Stomach (tissue), 9 donors: ENCODE data around the gene INSM1. TPM values are rescaled to one million over a fixed set of nuclear protein-coding genes. Genes with fewer than 3 reads are reported as not detected.

Experiments used
- DNase-seq, 2 donors: peaks; one replicate each; pipeline versions ENCODE4 v3.0.0 to v3.0.0-alpha.2; 2013 to 2019
- H3K27ac ChIP-seq, 5 donors: fragments of 200-600 bp in 4 of 5; sonication (generic) in 4 of 5; one replicate each; pipeline ENCODE4 v1.5.1; 2013 to 2019; ENCODE audit warnings: mild to moderate bottlenecking in 1 of 5, moderate library complexity in 1 of 5
- H3K27me3 ChIP-seq, 3 donors: fragments of 200-600 bp; sonication (generic); one replicate each; pipeline ENCODE4 v1.5.1; 2017 to 2019; ENCODE audit warnings: mixed run types in 1 of 3
- H3K36me3 ChIP-seq, 4 donors: fragments of 200-600 bp; sonication (generic); 1 replicate in 3 of 4; 2 replicates in 1 of 4; pipeline ENCODE4 v1.5.1; 2016 to 2019
- H3K4me1 ChIP-seq, 4 donors: fragments of 200-600 bp; sonication (generic); one replicate each; pipeline ENCODE4 v1.5.1; 2016 to 2019
- H3K4me3 ChIP-seq, 4 donors: fragments of 200-600 bp; sonication (generic) in 3 of 4; one replicate each; pipeline ENCODE4 v1.5.1; 2016 to 2019; ENCODE audit warnings: mild to moderate bottlenecking in 1 of 4
- H3K9me3 ChIP-seq, 4 donors: fragments of 200-600 bp; sonication (generic); one replicate each; pipeline ENCODE4 v1.5.1; 2016 to 2019
- CTCF ChIP-seq, 7 experiments: fragments of 450-650 bp in 4 of 7; fragments of 200-600 bp in 3 of 7; sonication (generic) in 3 of 7; IDR thresholded peaks; one replicate each; pipeline ENCODE4 v1.5.1; 2016 to 2019; ENCODE audit warnings: antibody characterized with exemption in 7 of 7, control low read depth in 2 of 7, mild to moderate bottlenecking in 1 of 7
- EP300 ChIP-seq: sonication (generic); formaldehyde crosslinking; IDR thresholded peaks from one replicate; pipeline ENCODE4 v1.6.1; 2017; ENCODE audit warnings: antibody characterized with exemption
- POLR2A ChIP-seq, 4 donors: fragments of 450-650 bp; IDR thresholded peaks; one replicate each; pipeline ENCODE4 v1.6.1; 2016; ENCODE audit warnings: antibody characterized with exemption in 4 of 4, control low read depth in 2 of 4, mild to moderate bottlenecking in 1 of 4, moderate library complexity in 1 of 4
- POLR2AphosphoS5 ChIP-seq, 3 donors: sonication (generic); formaldehyde crosslinking; IDR thresholded peaks; one replicate each; pipeline ENCODE4 v1.6.1; 2016; ENCODE audit warnings: antibody characterized with exemption in 3 of 3
- WGBS, 5 donors: extraction: QIAGEN DNeasy Blood & Tissue Kit in 3 of 5; methylation state at CpG; one replicate each; pipeline versions ENCODE4 v1.1.5 to v1.1.7; 2013 to 2018; 5-methylcytosine and 5-hydroxymethylcytosine counted together
- intact Hi-C: fragments of 100-400 bp; cut with DNase I; formaldehyde crosslinking; loops from one replicate; pipeline ENCODE4 v1.15.1; 2023; ENCODE audit warnings: low total_unique reads
- polyA plus RNA-seq, 3 donors: library from polyadenylated mRNA; stranded (reverse); fragments of 200-250 nt; gene quantifications; one replicate each; pipeline ENCODE4 v1.2.3, GENCODE V29; 2013
- total RNA-seq, 5 donors: library from RNA; depleted of rRNA; stranded (reverse); fragments of >200 nt; gene quantifications; one replicate each; pipeline versions ENCODE4 v1.1.0 to v1.2.3, GENCODE V29; 2014 to 2016
- donor health status: healthy with polysubstance abuse.
- donor health status: Bipolar disorder and iron deficiency.
- donor health status: healthy.

INSM1 gene
- total and polyA plus RNA-seq, 8 donors = 0.48 to 23.2 (median 2.0) TPM; not detected in 3

- no peaks in the 10 kb centered on the region for H3K36me3 ChIP-seq
- DNase-seq = no peak
- no peak for TF ChIP-seq POLR2A (IDR thresholded peaks at IDR 0.05)
- TF ChIP-seq POLR2AphosphoS5 (IDR thresholded peaks at IDR 0.05) = no peak
- no peak for TF ChIP-seq EP300
- TF ChIP-seq CTCF (IDR thresholded peaks at IDR 0.05) = no peak
- H3K4me1 ChIP-seq = peaks cover 31 to 74% (median 55%) of the 10 kb centered on the region in 4 donors
- intact Hi-C loops = loop anchor here (5.0 kb wide), 1 partner anchor 204 kb away; no protein-coding TSS in a partner anchor
- H3K4me3 ChIP-seq = peak overlapping the region in 3 of 4 donors; percentile 7 to 33 (median 14)
- H3K27ac ChIP-seq = no peak overlapping the region
- peaks cover 28 to 94% (median 70%) of the 10 kb centered on the region in 3 donors for H3K27me3 ChIP-seq
- 3 to 8% (median 4%) methylated on average over 14 to 15 of the region's 15 CpGs for WGBS, 5 donors
- H3K9me3 ChIP-seq = no peaks in the 10 kb centered on the region
These were observed 4.5 kb upstream of the INSM1 start for GRCh38 chr20:20363434-20363798.

- intact Hi-C loops = loop anchor here (5.0 kb wide), 1 partner anchor 203 kb away; no protein-coding TSS in a partner anchor
- no peaks in the 10 kb centered on the region for H3K36me3 ChIP-seq
- DNase-seq = peak in 1 of 2 donors; percentile 46
- no peaks in the 10 kb centered on the region for H3K9me3 ChIP-seq
- no peak for TF ChIP-seq EP300
- no peak for TF ChIP-seq POLR2AphosphoS5 (IDR thresholded peaks at IDR 0.05)
- TF ChIP-seq POLR2A (IDR thresholded peaks at IDR 0.05) = no peak
- TF ChIP-seq CTCF (IDR thresholded peaks at IDR 0.05) = no peak
- peaks cover 34 to 99% (median 76%) of the 10 kb centered on the region in 3 donors for H3K27me3 ChIP-seq
- H3K4me3 ChIP-seq = peak overlapping the region in 3 of 4 donors; percentile 7 to 33 (median 14)
- 2 to 3% (median 2%) methylated on average over 65 to 70 of the region's 70 CpGs for WGBS, 5 donors
- H3K27ac ChIP-seq = peak overlapping the region in 1 of 5 donors; percentile 20
- peaks cover 36 to 77% (median 59%) of the 10 kb centered on the region in 4 donors for H3K4me1 ChIP-seq
These were observed 3.9 kb upstream of the INSM1 start for GRCh38 chr20:20363799-20364592.

- intact Hi-C loops = loop anchor here (5.0 kb wide), 1 partner anchor 202 kb away; no protein-coding TSS in a partner anchor
- peak overlapping the region in 1 of 4 donors; percentile 33 for H3K4me3 ChIP-seq
- peaks cover 44 to 82% (median 65%) of the 10 kb centered on the region in 4 donors for H3K4me1 ChIP-seq
- WGBS, 5 donors = 5 to 16% (median 7%) methylated on average over 52 to 70 of the region's 70 CpGs
- H3K9me3 ChIP-seq = no peaks in the 10 kb centered on the region
- no peak overlapping the region for H3K27ac ChIP-seq
- peaks cover 41 to 100% (median 84%) of the 10 kb centered on the region in 3 donors for H3K27me3 ChIP-seq
- no peak for DNase-seq
- TF ChIP-seq POLR2A (IDR thresholded peaks at IDR 0.05) (no peak), POLR2AphosphoS5 (IDR thresholded peaks at IDR 0.05) (no peak)
- no peaks in the 10 kb centered on the region for H3K36me3 ChIP-seq
These were observed 3.1 kb upstream of the INSM1 start for GRCh38 chr20:20364593-20365479.

GRCh38 chr20:20365480-20366161 lies 2.3 kb upstream of the INSM1 start:
- peaks cover 41 to 100% (median 91%) of the 10 kb centered on the region in 3 donors for H3K27me3 ChIP-seq
- intact Hi-C loops = no loop called here
- no peaks in the 10 kb centered on the region for H3K36me3 ChIP-seq
- no peaks in the 10 kb centered on the region for H3K9me3 ChIP-seq
- H3K4me3 ChIP-seq = no peak overlapping the region
- H3K4me1 ChIP-seq = peaks cover 39 to 77% (median 58%) of the 10 kb centered on the region in 4 donors
- DNase-seq = no peak
- WGBS, 5 donors = 10 to 15% (median 10%) methylated on average over 18 of the region's 18 CpGs
- no peak overlapping the region for H3K27ac ChIP-seq
- TF ChIP-seq CTCF (IDR thresholded peaks at IDR 0.05) = no peak
